HUES6 (cell line): ENCODE measurements around the gene CDH2.

ENCODE experiments used
- H3K27ac ChIP-seq: 2 replicates; pipeline ENCODE4 v1.7.0; 2013; ENCODE audit warnings: low read depth, mild to moderate bottlenecking, low read length, inconsistent platforms
- H3K27me3 ChIP-seq: 2 replicates; pipeline ENCODE4 v1.6.1; 2013; ENCODE audit warnings: low read length; ENCODE audit not compliant: control insufficient read depth, insufficient read depth
- H3K36me3 ChIP-seq: 2 replicates; pipeline ENCODE4 v1.6.1; 2013; ENCODE audit warnings: low read length; ENCODE audit not compliant: control insufficient read depth, insufficient read depth
- H3K4me1 ChIP-seq: 2 replicates; pipeline ENCODE4 v1.6.1; 2013; ENCODE audit warnings: low read length; ENCODE audit not compliant: control insufficient read depth, insufficient read depth
- H3K4me3 ChIP-seq: 2 replicates; pipeline ENCODE4 v1.5.1; 2013; ENCODE audit warnings: low read depth, low read length
- H3K9ac ChIP-seq: one replicate; pipeline ENCODE4 v1.6.1; 2013; ENCODE audit warnings: mild to moderate bottlenecking, low read length
- H3K9me3 ChIP-seq: 2 replicates; pipeline ENCODE4 v1.6.1; 2013; ENCODE audit warnings: low read depth, low read length; ENCODE audit not compliant: control insufficient read depth, insufficient read depth

The CDH2 gene

DNA sequence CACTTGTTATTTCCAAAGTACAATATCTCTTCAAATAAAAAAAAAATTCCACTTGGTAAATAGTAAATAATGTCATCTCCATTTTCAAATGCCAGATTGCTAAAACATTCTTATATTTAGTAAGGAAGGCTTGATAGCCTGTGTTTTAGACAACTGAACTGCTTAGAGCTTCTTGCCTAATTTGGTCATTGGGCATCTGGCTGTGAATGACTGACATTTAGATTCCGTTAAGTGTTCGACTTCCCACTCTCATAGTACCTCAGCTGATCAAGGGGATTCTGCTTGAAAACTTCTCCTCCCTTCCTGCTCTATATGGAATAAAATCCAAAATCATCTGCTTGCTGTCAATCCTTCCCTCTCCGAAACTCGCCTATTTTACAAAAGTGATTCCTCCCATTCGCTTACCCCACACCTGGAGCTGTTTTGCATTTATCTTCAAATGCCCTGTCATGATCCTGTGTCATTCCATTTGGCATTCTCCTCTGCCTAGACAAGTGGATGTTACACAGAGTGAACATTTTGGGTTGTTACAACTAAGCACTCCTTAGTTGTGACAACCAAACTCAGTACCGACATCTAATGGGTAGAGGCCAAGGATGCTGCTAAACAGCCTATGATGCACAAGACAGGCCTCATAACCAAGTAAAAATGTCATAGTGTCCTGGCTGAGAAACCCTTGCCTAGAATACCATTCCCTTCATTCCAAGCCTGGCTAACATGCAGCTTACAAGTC is 181.0 kb downstream of the CDH2 start:
- no peak overlapping the region for H3K27ac ChIP-seq
- no peaks in the 10 kb centered on the region for H3K27me3 ChIP-seq
- no peaks in the 10 kb centered on the region for H3K9me3 ChIP-seq
- no peaks in the 10 kb centered on the region for H3K4me1 ChIP-seq
- no peak overlapping the region for H3K4me3 ChIP-seq
- H3K9ac ChIP-seq, result no peak overlapping the region
- peaks cover 33% of the 10 kb centered on the region for H3K36me3 ChIP-seq

DNA sequence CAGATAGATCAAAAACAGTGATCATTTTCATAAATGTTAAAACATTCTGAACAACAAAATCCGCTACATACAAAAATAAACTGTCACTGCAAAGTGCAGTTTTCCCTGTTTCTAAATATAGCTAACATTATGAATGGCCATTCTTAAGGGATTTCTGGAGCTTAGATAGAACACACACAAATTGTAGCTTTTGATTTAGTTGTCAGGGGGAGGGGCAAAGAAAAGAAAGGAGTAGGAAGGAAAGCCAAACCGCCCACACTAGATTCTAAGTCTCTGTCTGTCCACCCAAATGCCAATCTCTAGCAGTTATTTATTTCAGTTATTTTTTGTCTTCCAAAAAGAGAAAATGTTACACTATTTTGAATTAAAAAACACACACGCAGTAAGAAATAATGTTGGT is 182.4 kb downstream of the CDH2 start:
- H3K9me3 ChIP-seq, result no peaks in the 10 kb centered on the region
- no peak overlapping the region for H3K4me3 ChIP-seq
- H3K4me1 ChIP-seq, result no peaks in the 10 kb centered on the region
- H3K36me3 ChIP-seq, result peaks cover 28% of the 10 kb centered on the region
- no peak overlapping the region for H3K27ac ChIP-seq
- no peaks in the 10 kb centered on the region for H3K27me3 ChIP-seq
- no peak overlapping the region for H3K9ac ChIP-seq

DNA sequence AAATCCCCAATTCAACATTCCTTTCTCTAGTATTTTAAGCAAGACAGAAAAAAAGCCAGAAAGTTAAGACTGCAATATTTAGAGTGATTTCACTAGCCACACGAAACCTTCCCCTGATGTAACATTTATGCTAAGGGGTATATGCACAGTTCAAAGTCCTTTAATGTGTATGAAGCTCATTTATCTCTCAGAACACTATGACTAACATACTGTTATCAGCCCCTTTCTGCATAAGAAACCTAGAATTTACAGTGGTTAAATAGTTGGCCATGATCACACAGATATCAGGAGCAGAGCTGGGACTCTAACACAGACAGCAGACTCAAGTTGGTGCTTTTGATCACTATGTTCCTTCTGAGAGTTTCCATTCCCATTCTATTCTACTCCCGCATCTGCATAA is 185.5 kb downstream of the CDH2 start:
- H3K27ac ChIP-seq, result no peak overlapping the region
- H3K36me3 ChIP-seq, result peaks cover 14% of the 10 kb centered on the region
- H3K9ac ChIP-seq, result no peak overlapping the region
- no peaks in the 10 kb centered on the region for H3K9me3 ChIP-seq
- H3K4me1 ChIP-seq, result no peaks in the 10 kb centered on the region
- no peaks in the 10 kb centered on the region for H3K27me3 ChIP-seq
- no peak overlapping the region for H3K4me3 ChIP-seq

DNA sequence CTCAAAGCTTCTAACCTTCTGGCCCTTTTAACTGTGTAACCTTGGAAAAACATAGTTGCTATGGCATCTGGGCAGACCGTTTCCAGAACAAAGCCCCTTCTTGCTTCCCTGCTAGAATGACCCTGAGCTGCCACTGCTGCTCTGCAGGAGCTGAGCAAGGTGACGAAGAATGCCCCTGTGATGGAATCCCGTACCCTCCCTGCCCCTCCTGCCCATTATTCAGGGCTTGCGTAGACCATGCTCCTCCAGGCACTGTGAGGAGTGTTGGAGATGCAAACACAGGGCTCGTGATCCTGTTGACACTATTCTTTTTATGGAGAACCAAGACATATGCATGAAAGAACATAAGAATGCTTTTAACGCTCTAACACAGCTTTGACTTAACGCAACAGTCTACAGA is 191.1 kb downstream of the CDH2 start:
- peaks cover 10% of the 10 kb centered on the region; the same call in 1 of the 2 replicates for H3K4me1 ChIP-seq
- peaks cover 15% of the 10 kb centered on the region; the same call in 1 of the 2 replicates for H3K36me3 ChIP-seq
- H3K4me3 ChIP-seq, result no peak overlapping the region
- H3K9me3 ChIP-seq, result no peaks in the 10 kb centered on the region
- no peak overlapping the region for H3K9ac ChIP-seq
- H3K27ac ChIP-seq, result no peak overlapping the region
- H3K27me3 ChIP-seq, result no peaks in the 10 kb centered on the region

DNA sequence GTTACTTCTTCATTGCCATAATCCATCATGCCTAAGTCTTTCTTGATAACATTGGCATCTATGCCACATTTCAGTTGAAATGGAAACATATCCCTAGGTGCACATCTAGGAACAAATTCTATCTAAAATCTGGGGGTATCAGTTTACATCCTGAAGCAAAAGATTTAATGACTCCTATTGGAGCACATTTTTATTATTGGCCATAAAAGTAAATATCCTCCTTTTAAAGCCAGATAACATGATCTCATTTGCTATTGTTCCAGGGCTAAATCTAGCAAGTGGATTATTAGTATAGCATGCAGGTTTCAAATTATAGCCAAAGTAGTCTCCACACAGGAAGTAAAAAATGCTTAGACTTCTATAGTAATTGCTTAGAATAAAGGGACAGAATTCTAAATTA is 193.2 kb downstream of the CDH2 start:
- Histone ChIP-seq H3K4me1 (peaks cover 10% of the 10 kb centered on the region; the same call in 1 of the 2 replicates), H3K4me3 (no peak overlapping the region), H3K27ac (no peak overlapping the region), H3K27me3 (no peaks in the 10 kb centered on the region), H3K36me3 (peaks cover 21% of the 10 kb centered on the region; the same call in 1 of the 2 replicates), H3K9me3 (no peaks in the 10 kb centered on the region), H3K9ac (no peak overlapping the region)

DNA sequence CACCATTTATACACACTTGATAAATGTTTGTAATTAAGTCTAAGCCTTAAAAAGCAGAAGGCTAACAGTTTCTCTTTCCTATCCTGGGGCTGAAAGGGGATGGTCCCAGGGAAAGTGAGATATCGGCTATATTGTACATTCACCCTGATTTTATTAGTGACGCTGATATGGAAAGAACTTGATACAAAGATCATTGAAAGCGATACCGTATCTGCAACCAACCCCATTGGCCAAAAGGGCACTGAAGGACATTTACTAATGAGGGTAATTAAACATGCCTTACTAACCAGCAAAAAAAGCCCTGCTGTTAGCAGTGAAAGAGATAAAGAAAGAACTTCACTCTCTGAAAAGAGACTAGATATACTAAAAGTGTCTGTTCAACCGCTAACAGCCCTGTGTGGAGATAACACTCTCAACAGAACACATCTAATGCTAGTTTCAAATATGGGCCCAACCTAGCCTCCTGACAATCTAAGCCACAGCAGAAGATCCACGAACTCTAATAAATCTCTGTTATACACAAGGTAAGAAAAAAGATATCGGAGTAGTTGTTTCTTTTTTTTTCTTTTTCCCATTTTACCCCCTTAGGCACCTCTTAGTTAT is 200.0 kb downstream of the CDH2 start:
- H3K9me3 ChIP-seq, result no peaks in the 10 kb centered on the region
- H3K9ac ChIP-seq, result no peak overlapping the region
- H3K4me1 ChIP-seq, result no peaks in the 10 kb centered on the region
- H3K27ac ChIP-seq, result no peak overlapping the region
- H3K4me3 ChIP-seq, result no peak overlapping the region
- H3K27me3 ChIP-seq, result no peaks in the 10 kb centered on the region
- peaks cover 32% of the 10 kb centered on the region for H3K36me3 ChIP-seq

DNA sequence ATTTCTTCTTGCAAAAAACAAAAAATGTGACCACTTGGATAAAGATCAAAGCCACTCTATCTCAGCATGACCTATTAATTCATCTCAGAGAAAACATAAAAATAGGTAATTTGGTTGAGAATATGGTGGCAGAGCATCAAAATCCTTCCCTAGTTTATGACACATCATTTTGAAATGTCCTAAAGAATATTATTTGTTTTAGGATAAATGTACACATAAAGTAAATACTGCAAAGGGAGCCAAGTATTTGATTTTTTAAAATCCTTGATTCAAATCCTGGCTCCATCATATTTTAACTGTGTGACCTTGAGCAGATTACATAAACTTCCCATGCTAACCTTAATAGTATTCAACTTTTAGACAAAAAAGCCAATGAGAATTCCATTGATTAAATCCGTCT is 206.6 kb downstream of the CDH2 start:
- Histone ChIP-seq H3K27me3 (no peaks in the 10 kb centered on the region), H3K27ac (no peak overlapping the region), H3K36me3 (peaks cover 15% of the 10 kb centered on the region; the same call in 1 of the 2 replicates), H3K4me1 (peaks cover 2% of the 10 kb centered on the region; the same call in 1 of the 2 replicates), H3K4me3 (no peak overlapping the region), H3K9me3 (no peaks in the 10 kb centered on the region), H3K9ac (no peak overlapping the region)

DNA sequence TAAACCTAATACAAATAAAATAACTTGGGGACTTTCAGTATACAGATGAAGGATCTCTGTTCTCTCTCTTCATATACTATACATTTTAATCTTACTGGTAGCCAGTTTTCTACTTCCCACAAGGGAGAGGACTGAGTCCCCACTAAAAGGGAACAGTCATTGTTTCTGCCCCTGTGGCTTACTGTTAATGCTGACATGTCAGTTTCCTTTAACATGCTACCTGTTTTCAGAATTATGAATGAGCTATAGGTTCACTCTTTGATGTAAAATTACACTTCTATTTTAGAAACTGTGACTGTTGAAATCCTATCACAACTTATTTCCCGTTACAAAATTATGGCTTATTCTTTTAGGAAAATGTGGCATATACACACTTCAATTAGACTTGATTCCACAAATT is 207.7 kb downstream of the CDH2 start:
- no peak overlapping the region for H3K4me3 ChIP-seq
- peaks cover 8% of the 10 kb centered on the region; the same call in 1 of the 2 replicates for H3K36me3 ChIP-seq
- H3K27ac ChIP-seq, result no peak overlapping the region
- H3K9me3 ChIP-seq, result no peaks in the 10 kb centered on the region
- H3K27me3 ChIP-seq, result no peaks in the 10 kb centered on the region
- no peak overlapping the region for H3K9ac ChIP-seq
- H3K4me1 ChIP-seq, result peaks cover 11% of the 10 kb centered on the region

DNA sequence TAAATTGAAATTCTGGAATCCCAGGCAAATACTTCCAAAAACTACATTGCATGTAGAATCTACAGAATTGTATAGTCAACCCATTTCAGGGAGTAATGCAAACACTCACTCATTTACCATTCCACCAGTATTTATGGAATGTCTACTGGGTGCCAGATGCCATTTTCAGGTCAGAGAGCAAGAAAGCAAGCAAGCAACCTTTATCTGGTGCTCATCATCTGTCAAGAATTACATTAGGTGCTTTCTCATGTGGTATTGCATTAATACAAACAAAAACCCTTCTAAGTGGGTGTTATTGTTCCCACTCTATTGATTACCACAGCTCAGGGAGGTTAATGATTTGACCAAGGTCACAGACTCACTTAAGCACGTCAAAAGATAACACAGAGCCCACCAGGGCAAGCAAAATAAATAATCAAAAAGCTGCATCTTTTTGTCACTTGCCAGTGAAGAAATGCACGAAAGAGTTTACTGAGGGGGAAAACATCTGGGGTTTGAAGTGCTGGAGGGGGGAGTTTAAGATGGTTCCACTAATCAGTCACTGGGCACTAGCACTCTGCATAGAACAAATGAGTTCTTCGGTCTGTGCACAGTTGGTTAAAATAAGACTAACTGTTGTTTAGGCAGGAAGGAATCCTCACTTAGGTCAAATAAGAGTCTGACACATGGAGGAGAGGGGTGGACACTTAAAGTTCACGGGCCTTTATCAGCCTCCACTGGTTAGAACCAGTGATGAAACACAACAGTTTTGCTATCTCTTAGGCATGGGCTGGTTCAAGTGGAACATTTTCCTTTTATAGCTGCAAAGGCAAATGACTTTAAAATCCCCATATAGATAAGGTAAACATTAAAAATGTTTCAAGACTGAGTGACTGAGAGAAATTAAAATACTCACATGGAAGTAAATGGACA is 208.8 kb downstream of the CDH2 start:
- Histone ChIP-seq H3K4me3 (no peak overlapping the region), H3K4me1 (peaks cover 11% of the 10 kb centered on the region), H3K36me3 (peaks cover 11% of the 10 kb centered on the region; the same call in 1 of the 2 replicates), H3K27ac (no peak overlapping the region), H3K27me3 (no peaks in the 10 kb centered on the region), H3K9ac (no peak overlapping the region), H3K9me3 (no peaks in the 10 kb centered on the region)

DNA sequence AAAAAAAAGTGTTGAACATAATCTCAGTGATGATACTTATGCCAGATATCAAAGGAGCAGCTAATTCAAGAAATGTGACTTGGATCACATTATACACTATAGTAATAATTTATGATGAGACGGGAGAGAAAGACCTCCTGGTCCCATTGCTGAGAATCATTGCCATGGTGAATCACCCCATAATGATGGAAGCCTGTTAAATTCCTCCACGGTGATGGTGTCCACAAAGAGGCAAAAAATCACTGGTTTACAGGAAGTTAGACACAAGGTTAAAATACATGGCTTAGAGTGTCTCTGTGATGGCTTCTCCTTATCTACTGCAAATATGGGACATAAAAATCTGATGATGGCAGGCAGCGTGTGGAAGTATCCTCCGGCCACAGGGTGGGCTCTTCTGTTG is 210.0 kb downstream of the CDH2 start:
- Histone ChIP-seq H3K36me3 (peaks cover 20% of the 10 kb centered on the region; the same call in 1 of the 2 replicates), H3K9me3 (no peaks in the 10 kb centered on the region), H3K4me3 (no peak overlapping the region), H3K9ac (no peak overlapping the region), H3K27me3 (no peaks in the 10 kb centered on the region), H3K4me1 (peaks cover 11% of the 10 kb centered on the region), H3K27ac (no peak overlapping the region)

DNA sequence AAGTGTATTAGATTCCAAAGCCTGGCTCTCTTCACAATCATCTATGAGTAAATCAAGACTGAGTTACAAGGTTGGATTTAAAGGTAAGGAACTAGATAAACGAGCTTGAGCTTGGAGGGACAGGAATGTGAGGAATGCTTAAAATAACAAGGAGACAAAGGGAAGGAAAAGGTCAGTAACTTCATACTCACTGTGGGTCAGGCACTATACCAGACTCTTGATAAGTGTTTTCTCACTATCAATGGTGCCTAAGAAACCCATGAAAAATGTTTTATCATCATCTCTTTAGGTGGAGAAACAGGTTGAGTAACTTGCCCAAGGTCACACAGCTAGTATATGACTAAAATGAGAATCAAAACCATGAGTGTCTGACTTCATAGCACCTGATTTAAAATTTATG is 212.1 kb downstream of the CDH2 start:
- Histone ChIP-seq H3K9ac (no peak overlapping the region), H3K36me3 (peaks cover 36% of the 10 kb centered on the region; the same call in 1 of the 2 replicates), H3K4me3 (no peak overlapping the region), H3K27ac (no peak overlapping the region), H3K27me3 (no peaks in the 10 kb centered on the region), H3K9me3 (no peaks in the 10 kb centered on the region), H3K4me1 (peaks cover 11% of the 10 kb centered on the region)
